K562 (cell line): ENCODE measurements around the gene ADAMTS2. TPM values are rescaled to one million over a fixed set of nuclear protein-coding genes. Genes with fewer than 3 reads are reported as not detected.

Experiments
- ATAC-seq: fragments of 200-7000 bp; cut with Tn5 transposase; 3 replicates; pipeline ENCODE4 v1.9.1; 2020; ENCODE audit warnings: moderate library complexity
- BruUV-seq: library from RNA; stranded (reverse); fragments of 400-500 nt; replicated peaks from 2 replicates; lab custom pipeline; 2021; lab: Mats Ljungman, UMichigan
- CTCF ChIA-PET: fragments of 300-600 bp; formaldehyde crosslinking; extraction: SDS; loops from one replicate; lab custom pipeline; 2021; ENCODE audit warnings: low intra/inter-chr PET ratio; lab: Yijun Ruan, JAX
- POLR2A ChIA-PET: fragments of 300-600, 350-650 bp; sonication (Branson Sonifier 250); formaldehyde crosslinking; extraction: SDS; loops from one replicate; lab custom pipeline; 2021; ENCODE audit warnings: antibody characterized with exemption, inconsistent platforms; lab: Yijun Ruan, JAX
- DNase-seq, 4 experiments: peaks; one replicate each; pipeline versions ENCODE4 v3.0.0 to v3.0.0-alpha.2; 2011 to 2018; ENCODE audit warnings: low spot score in 3 of 4, mixed read lengths in 3 of 4; ENCODE audit errors: extremely low read depth in 1 of 4
- FAIRE-seq: peaks from 2 replicates; lab custom pipeline; 2011; peaks lifted over from hg19 to GRCh38; lab: Jason Lieb, UNC
- H2AFZ ChIP-seq: 2 replicates; pipeline ENCODE4 v1.6.0; 2011; ENCODE audit warnings: low read depth, low read length, control low read depth, inconsistent platforms
- H3K27ac ChIP-seq: fragments of 200-600 bp; 3 replicates; pipeline ENCODE4 v1.8.0; 2011; ENCODE audit warnings: low read depth, mild to moderate bottlenecking, control low read depth, inconsistent platforms, low read length, moderate library complexity, mixed read lengths; ENCODE audit errors: extremely low read depth
- H3K27me3 ChIP-seq, 2 experiments: fragments of 300-600 bp in 1 of 2; 2 replicates in 1 of 2; 3 replicates in 1 of 2; pipeline versions ENCODE4 v1.6.0 to v1.8.0; 2011; ENCODE audit warnings: inconsistent platforms in 2 of 2, low read length in 2 of 2, mild to moderate bottlenecking in 1 of 2, mixed read lengths in 1 of 2, moderate library complexity in 1 of 2; ENCODE audit not compliant: control insufficient read depth in 2 of 2, insufficient read depth in 2 of 2
- H3K36me3 ChIP-seq: fragments of 300-600 bp; 3 replicates; pipeline ENCODE4 v1.8.0; 2011; ENCODE audit warnings: mild to moderate bottlenecking, low read length, inconsistent platforms; ENCODE audit not compliant: control insufficient read depth, insufficient read depth
- H3K4me1 ChIP-seq, 2 experiments: fragments of 200-600 bp in 1 of 2; replicated peaks in 1 of 2; 2 replicates in 1 of 2; 3 replicates in 1 of 2; pipeline versions ENCODE4 v1.5.1 to v1.8.0; 2011; ENCODE audit warnings: inconsistent platforms in 2 of 2, low read length in 2 of 2, mild to moderate bottlenecking in 1 of 2, mixed read lengths in 1 of 2, moderate library complexity in 1 of 2; ENCODE audit not compliant: control insufficient read depth in 2 of 2, insufficient read depth in 2 of 2
- H3K4me2 ChIP-seq: 2 replicates; pipeline ENCODE4 v1.6.1; 2011; ENCODE audit warnings: low read length, control low read depth, inconsistent platforms, mixed read lengths; ENCODE audit not compliant: insufficient read depth
- H3K4me3 ChIP-seq: fragments of 200-600 bp; sonication (generic), shearing (Covaris generic); 2 replicates; pipeline ENCODE4 v1.5.1; 2016; ENCODE audit warnings: control low read depth, inconsistent platforms
- H3K79me2 ChIP-seq: fragments of 200-600 bp; 3 replicates; pipeline ENCODE4 v1.8.0; 2011; ENCODE audit warnings: low read length, inconsistent platforms; ENCODE audit not compliant: control insufficient read depth, insufficient read depth
- H3K9ac ChIP-seq, 2 experiments: 2 replicates each; pipeline versions ENCODE4 v1.6.0 to v1.6.1; 2011; ENCODE audit warnings: low read depth in 2 of 2, low read length in 2 of 2, control low read depth in 1 of 2, inconsistent platforms in 1 of 2, mild to moderate bottlenecking in 1 of 2, mixed read lengths in 1 of 2; ENCODE audit not compliant: insufficient read depth in 1 of 2
- H3K9me1 ChIP-seq: one replicate; pipeline ENCODE4 v1.6.0; 2011; ENCODE audit warnings: inconsistent platforms, mild to moderate bottlenecking, low read length, moderate library complexity; ENCODE audit not compliant: control insufficient read depth, insufficient read depth
- H3K9me3 ChIP-seq: replicated peaks from 2 replicates; pipeline ENCODE4 v1.5.1; 2011; ENCODE audit warnings: low read depth, low read length, inconsistent platforms; ENCODE audit not compliant: control insufficient read depth, insufficient read depth
- H4K20me1 ChIP-seq: replicated peaks from 2 replicates; pipeline ENCODE4 v1.6.1; 2011; ENCODE audit warnings: low read length, inconsistent platforms, mixed read lengths; ENCODE audit not compliant: control insufficient read depth, insufficient read depth
- ASH1L ChIP-seq: fragments of 450-650 bp; IDR thresholded peaks from 2 replicates; pipeline ENCODE4 v1.6.1; 2018; ENCODE audit warnings: borderline replicate concordance, mild to moderate bottlenecking, low read depth; ENCODE audit not compliant: partially characterized antibody
- BDP1 ChIP-seq: IDR thresholded peaks from 3 replicates; pipeline ENCODE4 v1.6.1; 2011; ENCODE audit not compliant: insufficient read length, insufficient read depth
- KDM2B ChIP-seq: fragments of 250-450 bp; sonication (Bioruptor Pico); IDR thresholded peaks from 2 replicates; pipeline ENCODE4 v1.8.0; 2021; ENCODE audit warnings: mild to moderate bottlenecking, moderate library complexity
- LARP7 ChIP-seq: fragments of 450-650 bp; IDR thresholded peaks from 2 replicates; pipeline ENCODE4 v1.6.1; 2016
- MAZ ChIP-seq, 2 experiments: fragments of 450-650 bp in 1 of 2; sonication (generic) in 1 of 2; formaldehyde crosslinking; IDR thresholded peaks in 1 of 2; conservative IDR thresholded peaks in 1 of 2; 2 replicates each; pipeline versions ENCODE4 v1.4.0 to v1.5.0; 2020; ENCODE audit warnings: mild to moderate bottlenecking in 1 of 2, missing genetic modification reagents in 1 of 2
- MYBL2 ChIP-seq, 2 experiments: fragments of 450-650 bp in 1 of 2; sonication (generic) in 1 of 2; formaldehyde crosslinking in 1 of 2; IDR thresholded peaks; 2 replicates each; pipeline versions ENCODE4 v1.6.1 to v1.8.1; 2017 to 2022; ENCODE audit warnings: borderline replicate concordance in 1 of 2, inconsistent platforms in 1 of 2, low read depth in 1 of 2, mild to moderate bottlenecking in 1 of 2, missing genetic modification reagents in 1 of 2, moderate library complexity in 1 of 2
- NCOA2 ChIP-seq, 2 experiments: fragments of 450-650 bp; IDR thresholded peaks; 2 replicates each; pipeline ENCODE4 v1.6.1; 2018; ENCODE audit warnings: mild to moderate bottlenecking in 2 of 2, moderate library complexity in 1 of 2; ENCODE audit not compliant: partially characterized antibody in 2 of 2
- SMARCC2 ChIP-seq: fragments of 450-650 bp; IDR thresholded peaks from 2 replicates; pipeline ENCODE4 v1.6.1; 2017; ENCODE audit warnings: antibody characterized with exemption, moderate library complexity, mild to moderate bottlenecking, low read depth
- STAT5A ChIP-seq: IDR thresholded peaks from 2 replicates; pipeline ENCODE4 v1.6.1; 2012; ENCODE audit warnings: low read length, inconsistent platforms, borderline replicate concordance
- THRAP3 ChIP-seq: fragments of 450-650 bp; IDR thresholded peaks from 2 replicates; pipeline ENCODE4 v1.6.1; 2016; ENCODE audit warnings: mild to moderate bottlenecking, inconsistent platforms, borderline replicate concordance
- ZNF444 ChIP-seq: fragments of 250-450 bp; sonication (Bioruptor Pico); IDR thresholded peaks from 2 replicates; pipeline ENCODE4 v1.4.0; 2020; ENCODE audit warnings: mild to moderate bottlenecking, moderate library complexity
- ZNF511 ChIP-seq: sonication (generic); formaldehyde crosslinking; IDR thresholded peaks from 2 replicates; pipeline ENCODE4 v1.8.0; 2022; ENCODE audit warnings: mild to moderate bottlenecking, missing genetic modification reagents
- ZNF785 ChIP-seq: fragments of 250-450 bp; sonication (Bioruptor Pico); IDR thresholded peaks from 2 replicates; pipeline ENCODE4 v1.4.0; 2020; ENCODE audit warnings: mild to moderate bottlenecking
- WGBS: fragments of 100-300 bp; shearing (Covaris generic); methylation state at CpG from one replicate; pipeline ENCODE4 v1.1.6; 2016; ENCODE audit warnings: low coverage, mixed read lengths; ENCODE audit not compliant: insufficient coverage; ENCODE audit errors: missing lambda C conversion rate; 5-methylcytosine and 5-hydroxymethylcytosine counted together
- in situ Hi-C: fragments of 300-500 bp; cut with MboI; formaldehyde crosslinking; loops from 4 replicates; pipeline ENCODE4 v1.15.0; 2018; ENCODE audit warnings: inconsistent platforms, mixed read lengths
- intact Hi-C: fragments of 100-400 bp; cut with micrococcal nuclease; formaldehyde crosslinking; loops from 2 replicates; pipeline ENCODE4 v1.14.2; 2022
- polyA plus RNA-seq, 8 experiments: library from polyadenylated mRNA; depleted of rRNA in 4 of 8; stranded (reverse) in 5 of 8; unstranded in 3 of 8; fragments of >200 nt; fragmentation: Nextera tagmentation in 2 of 8; fragmentation: Illumina TruSeq in 1 of 8; extraction: Ambion mirVana in 2 of 8; extraction: Trizol in 1 of 8; gene quantifications; 2 replicates each; pipeline versions ENCODE4 v1.2.1 to v1.2.3, GENCODE V29; 2011 to 2014; ENCODE audit warnings: inconsistent platforms in 1 of 8, missing spikeins in 1 of 8
- total RNA-seq, 7 experiments: library from RNA; depleted of rRNA in 6 of 7; stranded (reverse); fragments of >200 nt in 6 of 7; fragmentation: Illumina TruSeq in 2 of 7; extraction: Trizol in 2 of 7; gene quantifications; 2 replicates each; pipeline versions ENCODE4 v1.2.1 to v1.2.3, GENCODE V29; 2011 to 2021; ENCODE audit warnings: low replicate concordance in 1 of 7
- TF ChIP-seq, protein P1 (sequence below): sonication (generic); formaldehyde crosslinking; IDR thresholded peaks from 2 replicates; pipeline ENCODE4 v1.8.0; 2022; ENCODE audit warnings: mild to moderate bottlenecking, missing genetic modification reagents, borderline replicate concordance
- TF ChIP-seq, protein P2 (sequence below): fragments of 250-450 bp; sonication (Bioruptor Pico); IDR thresholded peaks from 2 replicates; pipeline ENCODE4 v1.4.0; 2020; ENCODE audit warnings: mild to moderate bottlenecking, moderate library complexity

Gene ADAMTS2
- total and polyA plus RNA-seq, 9 of the 15 experiments (the other 6 are each of a cell fraction or from before 2014, with no cell fraction given), result not detected

- WGBS, result 8% methylated on average over 23 of the region's 25 CpGs
- no peaks in the 10 kb centered on the region for H3K36me3 ChIP-seq
- ChIA-PET POLR2A (no interaction called here), CTCF (no interaction called here)
- FAIRE-seq, result no peak
- DNase-seq, result no peak
- intact Hi-C loops (no loop called here), in situ Hi-C loops (no loop called here)
- H4K20me1 ChIP-seq, result 0 out of 2 replicates have a peak, but pooled peaks cover 8% of the 10 kb centered on the region
- no peak overlapping the region for H3K9ac ChIP-seq
- H3K9me1 ChIP-seq, result no peaks in the 10 kb centered on the region
- no peak overlapping the region for H2AFZ ChIP-seq
- H3K27me3 ChIP-seq, result peaks cover 23 to 81% of the 10 kb centered on the region in 2 experiments; a peak in 3 of 5 replicates
- H3K79me2 ChIP-seq, result no peaks in the 10 kb centered on the region
- no peak for ATAC-seq
- H3K4me3 ChIP-seq, result no peak overlapping the region
- BruUV-seq, result no TSS peak
- H3K9me3 ChIP-seq, result no peaks in the 10 kb centered on the region
- peaks cover 0 to 4% of the 10 kb centered on the region in 2 experiments; a peak in 1 of 5 replicates for H3K4me1 ChIP-seq
- H3K27ac ChIP-seq, result no peak overlapping the region
- no peak overlapping the region for H3K4me2 ChIP-seq
- TF ChIP-seq THRAP3, result no peak
- no peak for TF ChIP-seq MAZ (CRISPR knock-in tag; conservative IDR thresholded peaks at IDR 0.05 in 1 of 2, IDR thresholded peaks at IDR 0.05 in 1 of 2)
- TF ChIP-seq BDP1, result no peak
- TF ChIP-seq ZNF511 (CRISPR knock-in tag), result no peak
- no peak for TF ChIP-seq STAT5A
- TF ChIP-seq NCOA2 (IDR thresholded peaks at IDR 0.05; ENCODE audit: partially characterized antibody in 2 of 2), result no peak
- TF ChIP-seq ZNF785 (CRISPR knock-in tag), result no peak
- TF ChIP-seq KDM2B (CRISPR knock-in tag), result no peak
- no peak for TF ChIP-seq SMARCC2
- TF ChIP-seq, protein P1, sequence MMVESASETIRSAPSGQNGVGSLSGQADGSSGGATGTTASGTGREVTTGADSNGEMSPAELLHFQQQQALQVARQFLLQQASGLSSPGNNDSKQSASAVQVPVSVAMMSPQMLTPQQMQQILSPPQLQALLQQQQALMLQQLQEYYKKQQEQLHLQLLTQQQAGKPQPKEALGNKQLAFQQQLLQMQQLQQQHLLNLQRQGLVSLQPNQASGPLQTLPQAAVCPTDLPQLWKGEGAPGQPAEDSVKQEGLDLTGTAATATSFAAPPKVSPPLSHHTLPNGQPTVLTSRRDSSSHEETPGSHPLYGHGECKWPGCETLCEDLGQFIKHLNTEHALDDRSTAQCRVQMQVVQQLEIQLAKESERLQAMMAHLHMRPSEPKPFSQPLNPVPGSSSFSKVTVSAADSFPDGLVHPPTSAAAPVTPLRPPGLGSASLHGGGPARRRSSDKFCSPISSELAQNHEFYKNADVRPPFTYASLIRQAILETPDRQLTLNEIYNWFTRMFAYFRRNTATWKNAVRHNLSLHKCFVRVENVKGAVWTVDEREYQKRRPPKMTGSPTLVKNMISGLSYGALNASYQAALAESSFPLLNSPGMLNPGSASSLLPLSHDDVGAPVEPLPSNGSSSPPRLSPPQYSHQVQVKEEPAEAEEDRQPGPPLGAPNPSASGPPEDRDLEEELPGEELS (CRISPR knock-in tag), result no peak
- TF ChIP-seq, protein P2, sequence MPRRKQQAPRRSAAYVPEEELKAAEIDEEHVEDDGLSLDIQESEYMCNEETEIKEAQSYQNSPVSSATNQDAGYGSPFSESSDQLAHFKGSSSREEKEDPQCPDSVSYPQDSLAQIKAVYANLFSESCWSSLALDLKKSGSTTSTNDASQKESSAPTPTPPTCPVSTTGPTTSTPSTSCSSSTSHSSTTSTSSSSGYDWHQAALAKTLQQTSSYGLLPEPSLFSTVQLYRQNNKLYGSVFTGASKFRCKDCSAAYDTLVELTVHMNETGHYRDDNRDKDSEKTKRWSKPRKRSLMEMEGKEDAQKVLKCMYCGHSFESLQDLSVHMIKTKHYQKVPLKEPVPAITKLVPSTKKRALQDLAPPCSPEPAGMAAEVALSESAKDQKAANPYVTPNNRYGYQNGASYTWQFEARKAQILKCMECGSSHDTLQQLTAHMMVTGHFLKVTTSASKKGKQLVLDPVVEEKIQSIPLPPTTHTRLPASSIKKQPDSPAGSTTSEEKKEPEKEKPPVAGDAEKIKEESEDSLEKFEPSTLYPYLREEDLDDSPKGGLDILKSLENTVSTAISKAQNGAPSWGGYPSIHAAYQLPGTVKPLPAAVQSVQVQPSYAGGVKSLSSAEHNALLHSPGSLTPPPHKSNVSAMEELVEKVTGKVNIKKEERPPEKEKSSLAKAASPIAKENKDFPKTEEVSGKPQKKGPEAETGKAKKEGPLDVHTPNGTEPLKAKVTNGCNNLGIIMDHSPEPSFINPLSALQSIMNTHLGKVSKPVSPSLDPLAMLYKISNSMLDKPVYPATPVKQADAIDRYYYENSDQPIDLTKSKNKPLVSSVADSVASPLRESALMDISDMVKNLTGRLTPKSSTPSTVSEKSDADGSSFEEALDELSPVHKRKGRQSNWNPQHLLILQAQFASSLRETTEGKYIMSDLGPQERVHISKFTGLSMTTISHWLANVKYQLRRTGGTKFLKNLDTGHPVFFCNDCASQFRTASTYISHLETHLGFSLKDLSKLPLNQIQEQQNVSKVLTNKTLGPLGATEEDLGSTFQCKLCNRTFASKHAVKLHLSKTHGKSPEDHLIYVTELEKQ (CRISPR knock-in tag), result no peak
- TF ChIP-seq ASH1L, result no peak
- no peak for TF ChIP-seq LARP7
- TF ChIP-seq MYBL2 (IDR thresholded peaks at IDR 0.05; ENCODE audit: low read depth), result no peak
- no peak for TF ChIP-seq MYBL2 (CRISPR knock-in tag; IDR thresholded peaks at IDR 0.05; ENCODE audit: borderline replicate concordance)
- no peak for TF ChIP-seq ZNF444 (CRISPR knock-in tag)
Observed at GRCh38 chr5:179336871-179337795, 8.1 kb downstream of the ADAMTS2 start.
